ENCODE results near the gene GTF2A1L. TPM values are rescaled to one million over a fixed set of nuclear protein-coding genes. Genes with fewer than 3 reads are reported as not detected.

Gene GTF2A1L
- total RNA-seq, 1 experiment from 2014 or later: not detected

GRCh38 chr2:48633143-48633542 is 15.5 kb downstream of the GTF2A1L start:
- intact Hi-C loops (cut with micrococcal nuclease; ENCODE audit: unreplicated experiment): no loop called here
- DNase-seq (ENCODE audit: low spot score): no peak
- Histone ChIP-seq H3K4me1 (ENCODE audit: insufficient read depth, low read length, poor library complexity, severe bottlenecking) (no peaks in the 10 kb centered on the region), H3K9me3 (ENCODE audit: low read depth, low read length, poor library complexity, severe bottlenecking) (no peaks in the 10 kb centered on the region), H3K4me3 (ENCODE audit: low read depth, low read length, poor library complexity, severe bottlenecking) (no peak overlapping the region), H3K27ac (ENCODE audit: low read depth, low read length, poor library complexity, severe bottlenecking) (no peak overlapping the region), H3K27me3 (replicated peaks; ENCODE audit: insufficient read depth, low read depth, low read length, poor library complexity) (no peaks in the 10 kb centered on the region), H3K36me3 (ENCODE audit: insufficient read depth, low read length, poor library complexity, severe bottlenecking) (no peaks in the 10 kb centered on the region)
- CTCF ChIA-PET: no interaction called here
- TF ChIP-seq EZH2 (IDR thresholded peaks at IDR 0.05; ENCODE audit: borderline replicate concordance, low read depth, low read length, poor library complexity, severe bottlenecking): no peak
- no peak for TF ChIP-seq CTCF (conservative IDR thresholded peaks at IDR 0.05; ENCODE audit: low read depth, low read length)
- no TSS peak for BruUV-seq (replicated peaks)
- POLR2A ChIA-PET (ENCODE audit: low non-redundant PET): no interaction called here

- H3K4me1 ChIP-seq (ENCODE audit: insufficient read depth, low read length, poor library complexity, severe bottlenecking): no peaks in the 10 kb centered on the region
- TF ChIP-seq CTCF (conservative IDR thresholded peaks at IDR 0.05; ENCODE audit: low read depth, low read length): no peak
- TF ChIP-seq EZH2 (IDR thresholded peaks at IDR 0.05; ENCODE audit: borderline replicate concordance, low read depth, low read length, poor library complexity, severe bottlenecking): no peak
- no TSS peak for BruUV-seq (replicated peaks)
- no peaks in the 10 kb centered on the region for H3K27me3 ChIP-seq (replicated peaks; ENCODE audit: insufficient read depth, low read depth, low read length, poor library complexity)
- no peaks in the 10 kb centered on the region for H3K36me3 ChIP-seq (ENCODE audit: insufficient read depth, low read length, poor library complexity, severe bottlenecking)
- ChIA-PET POLR2A (ENCODE audit: low non-redundant PET) (no interaction called here), CTCF (no interaction called here)
- H3K9me3 ChIP-seq (ENCODE audit: low read depth, low read length, poor library complexity, severe bottlenecking): no peaks in the 10 kb centered on the region
- no peak overlapping the region for H3K4me3 ChIP-seq (ENCODE audit: low read depth, low read length, poor library complexity, severe bottlenecking)
- H3K27ac ChIP-seq (ENCODE audit: low read depth, low read length, poor library complexity, severe bottlenecking): no peak overlapping the region
- intact Hi-C loops (cut with micrococcal nuclease; ENCODE audit: unreplicated experiment): no loop called here
- no peak for DNase-seq (ENCODE audit: low spot score)
Observed at GRCh38 chr2:48635786-48636185, 18.1 kb downstream of the GTF2A1L start.

GRCh38 chr2:48638261-48638660 is 20.6 kb downstream of the GTF2A1L start:
- Histone ChIP-seq H3K9me3 (ENCODE audit: low read depth, low read length, poor library complexity, severe bottlenecking) (no peaks in the 10 kb centered on the region), H3K27ac (ENCODE audit: low read depth, low read length, poor library complexity, severe bottlenecking) (no peak overlapping the region), H3K4me1 (ENCODE audit: insufficient read depth, low read length, poor library complexity, severe bottlenecking) (no peaks in the 10 kb centered on the region), H3K27me3 (replicated peaks; ENCODE audit: insufficient read depth, low read depth, low read length, poor library complexity) (peaks cover 4% of the 10 kb centered on the region), H3K4me3 (ENCODE audit: low read depth, low read length, poor library complexity, severe bottlenecking) (no peak overlapping the region), H3K36me3 (ENCODE audit: insufficient read depth, low read length, poor library complexity, severe bottlenecking) (no peaks in the 10 kb centered on the region)
- POLR2A ChIA-PET (ENCODE audit: low non-redundant PET): no interaction called here
- CTCF ChIA-PET: no interaction called here
- intact Hi-C loops (cut with micrococcal nuclease; ENCODE audit: unreplicated experiment): no loop called here
- DNase-seq (ENCODE audit: low spot score): no peak
- TF ChIP-seq EZH2 (IDR thresholded peaks at IDR 0.05; ENCODE audit: borderline replicate concordance, low read depth, low read length, poor library complexity, severe bottlenecking) (no peak), CTCF (conservative IDR thresholded peaks at IDR 0.05; ENCODE audit: low read depth, low read length) (no peak)
- BruUV-seq (replicated peaks): no TSS peak

All from A673 (cell line).